Measurements from ENCODE around the gene NLRP12. TPM values are rescaled to one million over a fixed set of nuclear protein-coding genes. Genes with fewer than 3 reads are reported as not detected.

Gene NLRP12
- total and polyA plus RNA-seq, 10 donors = 0.24 to 29.8 (median 9.1) TPM

DNA sequence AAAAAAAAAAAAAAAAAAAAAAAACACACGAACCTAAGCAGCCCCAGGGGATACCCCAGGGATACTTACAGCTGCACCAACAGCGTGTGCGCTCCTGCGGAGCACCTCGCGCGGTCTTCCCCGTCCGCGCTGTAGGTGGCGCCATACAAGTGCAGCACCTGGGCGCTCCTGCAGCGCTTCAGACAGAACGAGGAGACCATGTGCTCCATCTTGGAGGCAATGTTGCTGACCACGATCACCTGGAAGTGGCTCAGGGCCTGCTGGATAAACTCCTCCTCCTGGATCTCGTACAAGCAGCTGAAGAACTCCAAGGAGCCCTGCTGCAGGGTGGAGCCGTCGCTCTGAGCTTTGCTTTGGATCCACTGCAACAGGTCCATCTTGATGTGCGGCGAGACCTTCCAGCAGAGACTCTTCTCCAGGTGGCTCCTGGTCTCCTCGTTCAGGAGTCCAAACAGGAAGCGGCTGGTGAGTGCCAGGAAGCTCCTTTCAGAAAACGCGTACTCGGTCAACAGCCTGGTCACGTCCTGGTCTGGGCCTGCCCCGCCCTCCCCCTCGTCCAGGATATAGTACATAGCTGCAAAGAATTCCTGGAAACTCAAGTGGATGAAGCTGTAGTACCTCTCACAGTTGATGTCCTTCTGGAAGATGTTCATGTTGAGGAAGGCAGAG, 14.5 kb downstream of the NLRP12 start:
- Histone ChIP-seq H3K27ac (no peak overlapping the region), H3K4me3 (no peak overlapping the region), H3K4me1 (no peaks in the 10 kb centered on the region), H3K36me3 (peaks cover 0 to 100% (median 0%) of the 10 kb centered on the region in 6 donors), H3K9me3 (peaks cover 0 to 4% (median 0%) of the 10 kb centered on the region in 8 donors), H3K27me3 (replicated peaks in 1 of 7) (no peaks in the 10 kb centered on the region)
- TF ChIP-seq, protein P1, sequence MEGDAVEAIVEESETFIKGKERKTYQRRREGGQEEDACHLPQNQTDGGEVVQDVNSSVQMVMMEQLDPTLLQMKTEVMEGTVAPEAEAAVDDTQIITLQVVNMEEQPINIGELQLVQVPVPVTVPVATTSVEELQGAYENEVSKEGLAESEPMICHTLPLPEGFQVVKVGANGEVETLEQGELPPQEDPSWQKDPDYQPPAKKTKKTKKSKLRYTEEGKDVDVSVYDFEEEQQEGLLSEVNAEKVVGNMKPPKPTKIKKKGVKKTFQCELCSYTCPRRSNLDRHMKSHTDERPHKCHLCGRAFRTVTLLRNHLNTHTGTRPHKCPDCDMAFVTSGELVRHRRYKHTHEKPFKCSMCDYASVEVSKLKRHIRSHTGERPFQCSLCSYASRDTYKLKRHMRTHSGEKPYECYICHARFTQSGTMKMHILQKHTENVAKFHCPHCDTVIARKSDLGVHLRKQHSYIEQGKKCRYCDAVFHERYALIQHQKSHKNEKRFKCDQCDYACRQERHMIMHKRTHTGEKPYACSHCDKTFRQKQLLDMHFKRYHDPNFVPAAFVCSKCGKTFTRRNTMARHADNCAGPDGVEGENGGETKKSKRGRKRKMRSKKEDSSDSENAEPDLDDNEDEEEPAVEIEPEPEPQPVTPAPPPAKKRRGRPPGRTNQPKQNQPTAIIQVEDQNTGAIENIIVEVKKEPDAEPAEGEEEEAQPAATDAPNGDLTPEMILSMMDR (IDR thresholded peaks at IDR 0.05 in 8 of 11, conservative IDR thresholded peaks at IDR 0.05 in 3 of 11) = peak in 2 of 11 experiments; percentile 23 to 26
- TF ChIP-seq POLR2AphosphoS5 (IDR thresholded peaks at IDR 0.05) (peak in 1 of 3 donors; percentile 43), POLR2A (IDR thresholded peaks at IDR 0.05) (no peak)
- intact Hi-C loops (cut with DNase I; ENCODE audit: low total_unique reads) = no loop called here
- WGBS, 5 donors = 75 to 78% (median 76%) methylated on average over 20 to 28 of the region's 28 CpGs
- no peak for DNase-seq

- Histone ChIP-seq H3K9me3 (peaks cover 0 to 4% (median 0%) of the 10 kb centered on the region in 8 donors), H3K4me3 (no peak overlapping the region), H3K27ac (no peak overlapping the region), H3K36me3 (peaks cover 0 to 100% (median 0%) of the 10 kb centered on the region in 6 donors), H3K4me1 (no peaks in the 10 kb centered on the region), H3K27me3 (replicated peaks in 1 of 7) (no peaks in the 10 kb centered on the region)
- no peak for TF ChIP-seq POLR2AphosphoS5 (IDR thresholded peaks at IDR 0.05)
- TF ChIP-seq, protein P1 (IDR thresholded peaks at IDR 0.05 in 8 of 11, conservative IDR thresholded peaks at IDR 0.05 in 3 of 11) = peak in 2 of 11 experiments; percentile 24 to 30
- no peak for TF ChIP-seq POLR2A (IDR thresholded peaks at IDR 0.05)
- intact Hi-C loops (cut with DNase I; ENCODE audit: low total_unique reads) = no loop called here
- WGBS, 5 donors = 29 to 34% (median 32%) methylated on average over 5 of the region's 5 CpGs
- no peak for DNase-seq
Measured at GRCh38 chr19:53808710-53809125, 15.4 kb downstream of the NLRP12 start.

- 82 to 93% (median 90%) methylated on average over 9 of the region's 9 CpGs for WGBS, 5 donors
Measured at GRCh38 chr19:53801257-53801656, 22.9 kb downstream of the NLRP12 start.

DNA sequence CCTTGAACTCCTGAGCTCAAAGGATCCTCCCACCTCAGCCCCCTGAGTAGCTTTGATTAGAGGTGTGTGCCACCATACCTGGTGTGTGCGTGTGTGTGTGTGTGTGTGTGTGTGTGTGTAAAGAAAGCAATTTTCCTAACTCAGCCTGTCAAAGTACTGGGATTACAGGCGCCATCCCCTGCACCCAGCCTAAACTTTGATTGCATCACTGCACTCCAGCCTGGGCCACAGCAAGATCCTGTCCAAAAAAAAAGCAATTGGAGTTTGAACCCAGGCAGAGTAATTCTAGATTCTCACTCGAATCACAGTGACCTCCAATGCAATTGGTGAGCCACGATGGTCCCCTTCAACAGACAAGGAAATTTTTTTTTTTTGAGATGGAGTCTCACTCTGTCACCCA, 29.1 kb downstream of the NLRP12 start:
- no peak overlapping the region for H3K4me3 ChIP-seq
- WGBS, 5 donors = 57 to 71% (median 67%) methylated on average over 4 of the region's 4 CpGs
- H3K27ac ChIP-seq = no peak overlapping the region
- H3K27me3 ChIP-seq (replicated peaks in 1 of 7) = peaks cover 0 to 4% (median 0%) of the 10 kb centered on the region in 7 donors
- intact Hi-C loops (cut with DNase I; ENCODE audit: low total_unique reads) = no loop called here
- no peak for DNase-seq
- H3K36me3 ChIP-seq = peaks cover 0 to 77% (median 0%) of the 10 kb centered on the region in 6 donors
- TF ChIP-seq POLR2A (IDR thresholded peaks at IDR 0.05) (no peak), POLR2AphosphoS5 (IDR thresholded peaks at IDR 0.05) (no peak)
- TF ChIP-seq, protein P1 (IDR thresholded peaks at IDR 0.05 in 8 of 11, conservative IDR thresholded peaks at IDR 0.05 in 3 of 11) = no peak
- peaks cover 0 to 6% (median 0%) of the 10 kb centered on the region in 6 donors for H3K4me1 ChIP-seq
- no peaks in the 10 kb centered on the region for H3K9me3 ChIP-seq

More at GRCh38 chr19:53801257-53801656, 22.9 kb downstream of the NLRP12 start:
- peaks cover 0 to 15% (median 0%) of the 10 kb centered on the region in 7 donors for H3K27me3 ChIP-seq (replicated peaks in 1 of 7)
- H3K9me3 ChIP-seq = no peaks in the 10 kb centered on the region
- H3K4me3 ChIP-seq = no peak overlapping the region
- intact Hi-C loops (cut with DNase I; ENCODE audit: low total_unique reads) = no loop called here
- no peaks in the 10 kb centered on the region for H3K4me1 ChIP-seq
- TF ChIP-seq, protein P1 (IDR thresholded peaks at IDR 0.05 in 8 of 11, conservative IDR thresholded peaks at IDR 0.05 in 3 of 11) = no peak
- TF ChIP-seq POLR2A (IDR thresholded peaks at IDR 0.05) (no peak), POLR2AphosphoS5 (IDR thresholded peaks at IDR 0.05) (no peak)
- DNase-seq = no peak
- peaks cover 0 to 100% (median 0%) of the 10 kb centered on the region in 6 donors for H3K36me3 ChIP-seq
- no peak overlapping the region for H3K27ac ChIP-seq
